ENCODE measurements around the gene MSL3. TPM values are rescaled to one million over a fixed set of nuclear protein-coding genes. Genes with fewer than 3 reads are reported as not detected.

The MSL3 gene
- total and polyA plus RNA-seq, 2 of the 8 experiments (the other 6 are each of a cell fraction or from before 2014, with no cell fraction given) = 10.6 to 12.3 TPM

DNA sequence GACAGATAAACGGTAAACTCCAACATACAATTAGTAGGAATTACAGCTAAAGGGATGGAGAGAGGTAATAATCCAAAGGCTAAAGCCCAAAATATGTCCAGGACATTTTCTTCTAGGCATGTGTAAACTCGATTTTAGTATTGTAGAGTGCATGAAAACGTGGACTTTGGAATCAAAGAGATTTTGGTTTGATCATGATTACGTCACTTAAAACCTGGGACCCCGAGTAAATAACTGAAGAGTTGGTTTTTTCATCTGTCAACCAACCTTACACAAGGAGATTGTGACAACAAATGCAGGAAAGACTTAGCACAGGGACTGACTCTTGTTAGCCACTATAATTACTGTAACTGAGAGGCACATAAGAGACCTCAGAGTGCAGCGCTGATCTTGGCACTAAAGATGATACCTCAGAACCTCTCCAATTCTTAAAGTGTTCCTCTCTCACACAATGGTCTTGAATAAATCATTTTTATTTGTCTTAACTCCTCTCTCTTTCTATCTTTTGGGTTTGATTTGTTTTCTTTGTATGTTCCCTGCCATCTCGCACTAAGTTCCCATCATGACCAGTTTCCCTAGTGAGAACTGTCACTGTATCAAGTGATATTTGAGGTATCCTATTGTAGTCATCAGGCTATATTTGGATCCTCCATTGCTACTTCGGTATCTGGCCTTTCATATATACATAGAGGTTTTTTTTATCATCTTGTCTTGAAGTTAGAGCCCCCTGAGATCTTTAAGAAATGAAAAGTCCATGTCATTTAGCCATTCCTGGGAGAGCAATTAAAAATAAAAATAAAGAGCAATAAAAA is 32.2 kb upstream of the MSL3 start:
- H2AK5ac ChIP-seq (ENCODE audit: low read depth, low read length) = no peak overlapping the region
- H3K27me3 ChIP-seq (replicated peaks in 1 of 4; ENCODE audit: control insufficient read depth in 3 of 4, extremely low read depth in 1 of 4, insufficient read depth in 3 of 4, low read length in 3 of 4) = no peaks in the 10 kb centered on the region
- no peak overlapping the region for H3K4me2 ChIP-seq (ENCODE audit: insufficient read depth in 1 of 2, low read depth in 2 of 2, low read length in 2 of 2)
- H2BK120ac ChIP-seq (replicated peaks; ENCODE audit: low read depth, low read length) = no peak overlapping the region
- H3K18ac ChIP-seq (ENCODE audit: extremely low read depth, low read length) = no peak overlapping the region
- H4K8ac ChIP-seq (ENCODE audit: extremely low read depth, insufficient read depth, low read length) = no peak overlapping the region
- H3K4me3 ChIP-seq (ENCODE audit: extremely low read depth in 1 of 4, insufficient read depth in 2 of 4, low read depth in 3 of 4, low read length in 4 of 4) = no peak overlapping the region
- FAIRE-seq (peak; percentile 7), DNase-seq (ENCODE audit: low read depth in 1 of 2, low spot score in 2 of 2) (no peak)
- no peak overlapping the region for H3K27ac ChIP-seq (ENCODE audit: low read depth, low read length)
- no peaks in the 10 kb centered on the region for H4K20me1 ChIP-seq (replicated peaks in 1 of 2; ENCODE audit: control insufficient read depth in 1 of 2, insufficient read depth in 2 of 2, low read length in 2 of 2)
- no peak overlapping the region for H3K4ac ChIP-seq (replicated peaks; ENCODE audit: insufficient read length, low read depth, low read length)
- H4K91ac ChIP-seq (replicated peaks; ENCODE audit: insufficient read length, low read length) = no peak overlapping the region
- no peaks in the 10 kb centered on the region for H3K9me3 ChIP-seq (ENCODE audit: insufficient read depth in 2 of 2, low read depth in 1 of 2, low read length in 1 of 2)
- H2BK15ac ChIP-seq (ENCODE audit: low read length) = no peak overlapping the region
- no peak overlapping the region for H4K5ac ChIP-seq (ENCODE audit: insufficient read length, low read depth, low read length)
- POLR2A ChIA-PET (ENCODE audit: partially characterized antibody) = no interaction called here
- WGBS, 2 experiments (ENCODE audit: extremely low coverage in 1 of 2, insufficient coverage in 1 of 2, insufficient read length in 1 of 2, insufficient replicate concordance in 2 of 2, low coverage in 1 of 2, low lambda C conversion rate in 2 of 2, missing lambda C conversion rate in 1 of 2) = 83% methylated on average over 8 of the region's 8 CpGs; no CpG with 5 or more reads in 1 of the 2 experiments
- no peak overlapping the region for H3K56ac ChIP-seq (replicated peaks; ENCODE audit: insufficient read length, low read depth, low read length)
- no peaks in the 10 kb centered on the region for H3K79me2 ChIP-seq (ENCODE audit: control insufficient read depth in 1 of 2, insufficient read depth in 2 of 2, low read length in 2 of 2)
- no peak overlapping the region for H2BK12ac ChIP-seq (ENCODE audit: low read depth, low read length)
- H3K23me2 ChIP-seq (ENCODE audit: low read depth, low read length) = no peaks in the 10 kb centered on the region
- no peak overlapping the region for H3K9ac ChIP-seq (replicated peaks in 1 of 4; ENCODE audit: extremely low read depth in 1 of 4, low read depth in 3 of 4, low read length in 3 of 4)
- H3K4me1 ChIP-seq (replicated peaks in 1 of 4; ENCODE audit: control insufficient read depth in 3 of 4, insufficient read depth in 4 of 4, low read length in 3 of 4) = no peaks in the 10 kb centered on the region
- H3K14ac ChIP-seq (ENCODE audit: insufficient read length) = no peak overlapping the region
- H3K79me1 ChIP-seq (ENCODE audit: low read depth, low read length) = no peaks in the 10 kb centered on the region
- no peak for TF ChIP-seq POU5F1 (IDR thresholded peaks at IDR 0.05; ENCODE audit: low read depth, low read length)
- no peak overlapping the region for H2BK5ac ChIP-seq (ENCODE audit: low read depth, low read length)
- CTCF ChIA-PET (ENCODE audit: partially characterized antibody) = interaction anchor here (0.6 to 2.5 kb wide), 4 partner anchors 11 to 295 kb away, joined by 3 to 12 read pairs (median 4); no protein-coding TSS in a partner anchor
- no peak overlapping the region for H2AFZ ChIP-seq (ENCODE audit: low read length)
- no peak overlapping the region for H3K23ac ChIP-seq (ENCODE audit: insufficient read length)
- no peaks in the 10 kb centered on the region for H3K36me3 ChIP-seq (ENCODE audit: control insufficient read depth in 2 of 4, insufficient read depth in 4 of 4, low read length in 3 of 4)
- no peak overlapping the region for H2BK20ac ChIP-seq (ENCODE audit: low read length)

All from H1 (cell line).